HG03025 (cell line): ENCODE data around the gene HEATR3.

Source experiments
- ATAC-seq: cut with Tn5 transposase; IDR thresholded peaks from one replicate; pipeline ENCODE4 v1.9.1; 2021; ENCODE audit warnings: mild to moderate bottlenecking, moderate library complexity; ENCODE audit not compliant: unreplicated experiment, low FRiP score

Gene HEATR3

DNA sequence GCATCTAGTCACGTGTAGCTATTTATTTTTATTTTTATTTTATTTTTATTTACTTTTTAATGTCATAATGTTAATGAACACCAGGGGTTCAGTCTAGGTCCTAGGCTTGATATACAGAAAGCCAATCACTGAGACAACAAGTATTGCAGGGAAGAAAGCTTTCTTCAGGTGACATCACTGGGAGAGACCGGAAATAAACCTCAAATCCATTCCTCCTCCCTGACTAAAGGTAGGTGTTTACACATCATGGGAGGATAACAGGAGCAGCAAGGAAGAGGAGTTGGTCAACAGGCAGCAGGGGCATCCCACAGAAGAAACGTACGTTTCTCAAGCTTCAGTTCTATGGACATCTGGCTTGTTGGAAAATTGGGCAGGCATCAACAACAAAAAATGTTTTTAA is 9.5 kb upstream of the HEATR3 start:
- no peak for ATAC-seq

DNA sequence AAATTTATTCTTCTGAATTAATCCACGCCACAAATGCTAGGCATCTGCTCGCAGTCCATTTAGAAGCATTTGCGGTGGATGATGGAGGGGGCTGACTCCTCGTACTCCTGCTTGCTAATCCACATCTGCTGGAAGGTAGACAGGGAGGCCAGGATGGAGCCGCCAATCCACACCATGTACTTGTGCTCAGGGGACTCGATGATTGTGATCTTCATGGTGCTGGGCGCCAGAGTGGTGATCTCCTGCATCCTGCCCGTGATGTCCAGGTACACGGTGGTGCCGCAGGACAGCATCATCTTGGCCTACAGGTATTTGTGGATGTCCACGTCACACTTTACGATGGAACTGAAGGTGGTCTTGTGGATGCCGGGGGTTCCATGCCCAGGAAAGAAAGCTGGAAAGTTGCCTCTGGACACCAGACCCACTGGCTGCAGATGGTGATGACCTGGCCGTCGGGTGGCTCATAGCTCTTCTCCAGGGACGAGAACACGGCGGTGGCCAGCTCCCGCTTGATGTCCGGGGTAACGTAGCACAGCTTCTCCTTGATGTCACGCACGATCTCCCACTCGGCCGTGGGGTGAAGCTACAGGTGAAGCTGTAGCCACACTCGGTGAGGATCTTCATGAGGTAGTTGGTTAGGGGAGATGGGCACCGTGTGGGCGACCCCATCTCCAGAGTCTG is 7.5 kb upstream of the HEATR3 start:
- no peak for ATAC-seq

DNA sequence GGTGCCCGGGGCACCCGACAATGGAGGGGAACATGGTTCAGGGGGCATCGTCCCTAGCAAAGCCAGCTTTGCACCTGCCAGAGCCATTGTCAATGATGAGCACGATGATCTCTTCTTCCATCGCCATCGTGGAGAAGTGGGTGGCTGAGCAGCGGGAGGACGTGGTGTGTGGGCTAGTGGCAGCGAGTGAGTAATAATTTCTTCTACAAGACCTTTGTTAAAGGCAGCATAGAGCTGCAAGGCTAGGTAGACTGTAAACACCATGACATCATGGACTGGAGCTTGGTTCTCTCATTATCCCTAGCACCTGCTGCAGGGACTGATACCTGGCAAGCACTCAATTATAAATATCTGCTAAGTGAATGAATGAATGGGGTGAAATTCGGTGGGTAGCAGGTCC is 6.7 kb upstream of the HEATR3 start:
- no peak for ATAC-seq

DNA sequence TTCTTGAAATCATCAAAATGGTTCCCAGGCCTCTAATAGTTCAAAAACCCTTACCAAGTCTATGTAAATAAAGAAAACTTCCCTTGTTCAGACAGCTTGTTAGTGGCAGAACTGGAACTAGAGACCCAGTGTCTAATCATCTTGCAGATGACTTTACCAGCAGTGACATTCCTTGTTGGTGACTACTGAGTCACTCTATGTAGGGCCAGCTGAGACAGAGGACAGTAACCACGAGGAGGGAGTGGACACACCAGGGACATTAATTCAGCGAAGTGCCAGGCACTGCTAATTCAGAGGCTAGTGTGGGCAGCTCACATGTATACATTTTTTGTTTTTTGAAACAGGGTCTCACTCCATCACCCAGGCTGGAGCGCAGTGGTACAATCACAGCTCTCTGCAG is 6.1 kb upstream of the HEATR3 start:
- no peak for ATAC-seq

DNA sequence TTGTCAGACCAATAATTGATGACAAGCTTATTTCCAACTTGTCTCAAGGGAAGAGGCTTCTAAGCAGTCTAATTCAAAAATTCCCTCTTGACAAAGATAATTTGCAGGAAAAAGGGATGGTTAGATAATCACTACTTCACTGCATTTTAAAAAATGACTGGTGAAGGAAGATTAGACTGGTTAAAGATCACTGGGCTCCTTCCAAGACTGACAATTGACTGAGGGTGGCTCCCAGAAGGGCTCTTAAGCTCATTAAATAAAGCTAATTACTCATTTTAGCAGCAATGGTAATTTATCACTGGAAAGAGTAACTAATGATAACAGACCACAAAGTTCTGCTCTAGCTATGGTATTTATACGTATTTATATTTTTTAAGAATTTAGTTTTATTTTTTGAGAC is 4.4 kb upstream of the HEATR3 start:
- no peak for ATAC-seq

DNA sequence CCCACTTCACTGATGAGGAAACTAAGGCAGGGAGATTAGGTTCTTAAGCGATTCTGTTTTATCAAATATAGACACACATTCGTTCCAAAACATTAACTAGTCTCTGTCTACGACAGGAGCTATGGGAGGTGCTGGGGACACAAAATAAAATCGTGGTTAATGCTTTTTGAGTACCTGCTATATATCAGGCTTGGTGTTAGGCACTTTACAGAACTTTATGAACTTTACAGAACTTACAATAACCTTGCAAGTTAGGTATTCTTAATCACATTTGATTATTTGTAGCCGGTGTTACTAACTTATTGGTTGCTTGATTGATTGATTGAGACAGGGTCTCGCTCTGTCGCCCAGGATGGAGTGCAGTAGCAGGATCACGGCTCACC is 538 bp upstream of the HEATR3 start:
- ATAC-seq, result no peak

DNA sequence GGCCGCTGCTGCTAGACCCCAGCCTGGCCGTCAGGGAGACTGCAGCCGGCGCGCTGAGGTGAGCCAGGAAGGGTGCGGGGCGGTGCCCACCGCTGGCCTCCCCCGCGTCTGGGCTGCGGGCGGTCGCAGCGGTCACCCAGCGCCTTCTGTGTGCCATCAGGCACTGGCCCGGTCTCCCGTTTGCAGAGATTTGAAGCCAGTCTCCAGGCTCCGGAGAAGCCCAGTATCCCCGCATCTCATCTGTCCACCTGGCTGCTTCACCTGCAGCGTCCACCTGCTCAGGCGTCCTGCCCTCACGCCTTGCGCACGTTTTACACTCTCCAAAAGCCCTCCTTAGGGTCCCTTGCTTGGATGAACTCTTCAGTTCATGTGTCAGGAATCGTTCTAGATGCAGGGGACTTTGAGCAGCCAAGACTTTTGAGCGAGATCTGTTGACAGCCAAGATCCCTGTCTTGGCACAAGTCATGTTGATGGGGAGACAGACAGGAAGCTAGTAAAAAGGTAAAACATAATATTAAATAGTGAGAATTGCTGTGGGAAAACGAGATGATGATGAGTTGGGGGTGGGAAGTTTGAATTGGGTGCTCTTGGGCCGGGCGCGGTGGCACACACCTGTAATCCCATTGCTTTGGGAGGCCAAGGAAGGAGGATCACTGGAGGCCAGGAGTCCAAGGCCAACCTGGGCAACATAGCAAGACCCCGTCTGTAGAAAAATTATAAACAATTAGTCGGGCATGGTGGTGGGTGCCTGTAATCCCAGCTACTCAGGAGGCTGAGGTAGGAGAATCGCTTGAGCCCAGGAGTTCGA is 916 bp downstream of the HEATR3 start:
- no peak for ATAC-seq

DNA sequence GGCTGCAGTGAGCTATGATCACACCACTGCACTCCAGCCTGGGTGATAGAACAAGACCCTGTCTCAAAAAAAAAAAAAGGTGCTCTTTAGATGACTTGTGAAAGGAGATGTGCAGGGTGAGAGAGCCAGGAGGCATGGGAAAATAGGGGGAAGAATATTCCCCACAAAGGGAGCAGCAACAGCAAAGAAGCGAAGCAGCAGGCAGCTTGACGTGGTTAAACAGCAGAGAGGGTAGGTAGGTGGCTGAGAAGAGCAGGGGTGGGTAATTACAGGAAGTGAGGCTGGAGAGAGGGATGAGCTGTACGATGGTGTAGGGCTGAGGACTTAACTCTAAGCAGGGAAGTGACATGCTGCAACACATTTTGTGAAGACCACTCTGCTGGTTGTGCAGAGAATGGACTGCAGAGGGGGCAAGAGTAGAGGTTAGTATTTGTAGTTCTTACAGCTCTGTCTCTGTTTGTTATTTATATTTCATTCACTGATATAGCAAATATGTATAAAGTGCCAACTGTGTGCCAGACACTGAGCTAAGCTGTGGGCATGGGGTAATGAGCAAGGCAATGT is 1.6 kb downstream of the HEATR3 start:
- no peak for ATAC-seq

DNA sequence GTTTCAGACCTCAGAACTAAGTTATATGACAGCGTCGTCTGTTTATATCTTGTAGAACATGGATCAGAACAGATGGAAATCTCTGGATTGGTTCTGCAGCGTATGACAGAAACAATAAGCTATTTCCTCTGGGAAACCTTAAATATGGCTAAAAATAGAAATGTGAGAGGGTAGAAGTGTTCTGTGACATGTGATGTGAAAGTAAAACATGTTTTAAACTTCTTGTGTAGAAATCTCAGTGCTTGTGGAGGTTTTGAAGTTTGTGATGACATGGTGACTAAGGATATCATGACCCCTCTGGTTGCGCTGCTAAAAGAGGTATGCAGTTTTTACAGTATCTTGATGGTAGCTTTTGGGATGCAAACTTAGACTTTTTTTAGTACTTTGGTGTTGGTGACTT is 2.8 kb downstream of the HEATR3 start:
- ATAC-seq, result no peak

DNA sequence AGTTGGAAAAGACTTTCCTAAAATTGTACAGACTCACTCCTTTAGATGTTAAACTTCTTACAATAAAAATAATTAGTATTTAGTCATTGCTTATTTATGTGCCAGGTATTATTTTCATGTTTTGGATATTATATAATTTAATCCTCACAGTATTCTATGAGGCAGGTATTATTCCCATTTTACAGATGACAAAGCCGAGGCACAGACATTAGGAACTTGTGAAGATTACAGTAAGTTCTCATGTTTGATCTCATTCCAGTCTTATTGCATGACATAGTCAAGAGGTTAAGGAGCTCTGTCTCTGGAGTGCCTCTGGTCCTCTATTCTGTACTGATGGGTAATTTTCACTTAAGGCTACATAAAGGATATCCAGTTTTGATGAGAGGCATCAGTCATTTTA is 3.3 kb downstream of the HEATR3 start:
- no peak for ATAC-seq

DNA sequence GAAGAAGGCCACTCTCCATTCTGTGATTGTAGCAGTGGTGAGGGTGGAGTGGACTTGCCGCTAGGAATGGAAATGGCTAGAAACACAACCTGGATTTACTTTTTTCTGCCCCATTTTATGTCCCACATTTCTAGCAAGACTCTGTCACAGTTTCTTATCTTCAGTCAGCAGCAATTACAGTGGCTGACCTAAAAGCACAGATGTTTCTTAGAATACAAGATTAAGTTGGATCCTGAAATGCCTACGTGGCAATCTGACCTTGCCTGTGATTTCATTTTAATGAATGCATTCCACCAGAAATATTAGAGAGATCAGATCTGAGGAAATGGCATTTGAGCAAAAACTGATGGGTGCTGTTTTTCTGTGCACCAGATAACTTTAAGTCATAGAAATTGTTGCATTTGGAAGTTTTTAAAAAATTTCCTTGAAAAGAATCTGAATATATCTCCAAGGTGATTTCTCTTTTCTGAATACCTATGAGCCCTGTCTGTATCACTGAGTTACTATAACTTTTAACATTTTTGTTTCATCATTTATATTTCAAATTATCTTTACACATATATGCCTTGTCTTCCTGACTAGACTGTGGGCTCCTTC is 5.4 kb downstream of the HEATR3 start:
- no peak for ATAC-seq

DNA sequence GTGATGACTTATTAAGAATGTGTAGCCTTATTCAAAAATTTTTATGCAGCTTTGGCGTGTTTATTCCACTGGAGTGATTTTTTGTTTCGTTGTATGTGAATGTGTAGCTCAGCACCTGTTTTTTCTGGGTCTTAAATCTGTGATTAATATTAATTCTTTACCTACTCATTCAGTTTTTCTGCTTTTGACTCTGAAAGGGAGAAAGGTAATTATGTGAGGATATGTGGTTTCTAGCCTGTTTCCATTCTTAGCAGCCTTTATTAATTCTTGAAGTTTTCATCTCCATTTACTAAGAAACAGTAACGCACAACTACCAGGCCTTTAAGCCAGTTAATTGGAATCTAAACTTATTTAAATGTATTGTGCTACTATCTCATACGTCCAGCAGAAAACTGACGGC is 7.0 kb downstream of the HEATR3 start:
- no peak for ATAC-seq

DNA sequence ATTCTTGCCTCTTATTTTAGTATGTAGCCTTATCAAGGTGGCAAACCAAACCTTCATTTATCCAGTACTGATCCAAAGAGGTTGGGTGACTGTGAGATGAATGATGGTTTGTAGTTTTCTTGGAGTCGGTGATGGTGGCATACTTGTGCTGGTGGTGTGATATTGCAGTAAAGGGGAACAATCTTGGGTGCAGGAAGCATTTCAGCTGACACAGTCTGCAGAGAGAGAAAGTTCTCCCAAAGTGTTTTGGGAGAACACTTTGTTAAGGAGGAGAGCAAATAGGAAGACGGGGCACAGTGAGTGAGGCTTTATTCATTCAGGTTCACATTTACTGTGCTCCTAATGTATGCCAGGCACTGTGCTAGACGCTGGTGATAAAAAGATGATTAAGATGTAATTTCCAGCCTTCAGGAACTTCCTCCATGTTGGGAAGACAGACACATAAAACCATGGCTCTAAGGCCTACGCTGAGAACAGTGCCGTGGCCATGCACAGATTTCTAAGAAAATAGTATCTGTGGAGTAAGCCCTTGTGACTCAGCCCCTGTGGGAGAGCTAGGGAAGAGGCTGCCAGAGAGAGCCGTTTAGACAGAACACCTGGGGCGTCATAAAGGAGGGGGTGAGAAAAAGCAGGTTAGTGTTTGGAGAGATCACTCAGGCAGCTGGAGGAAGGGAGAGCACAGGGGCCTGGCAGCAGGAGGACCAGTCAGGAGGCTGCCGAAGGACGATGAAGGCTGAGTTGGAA is 13.8 kb downstream of the HEATR3 start:
- ATAC-seq, result no peak

DNA sequence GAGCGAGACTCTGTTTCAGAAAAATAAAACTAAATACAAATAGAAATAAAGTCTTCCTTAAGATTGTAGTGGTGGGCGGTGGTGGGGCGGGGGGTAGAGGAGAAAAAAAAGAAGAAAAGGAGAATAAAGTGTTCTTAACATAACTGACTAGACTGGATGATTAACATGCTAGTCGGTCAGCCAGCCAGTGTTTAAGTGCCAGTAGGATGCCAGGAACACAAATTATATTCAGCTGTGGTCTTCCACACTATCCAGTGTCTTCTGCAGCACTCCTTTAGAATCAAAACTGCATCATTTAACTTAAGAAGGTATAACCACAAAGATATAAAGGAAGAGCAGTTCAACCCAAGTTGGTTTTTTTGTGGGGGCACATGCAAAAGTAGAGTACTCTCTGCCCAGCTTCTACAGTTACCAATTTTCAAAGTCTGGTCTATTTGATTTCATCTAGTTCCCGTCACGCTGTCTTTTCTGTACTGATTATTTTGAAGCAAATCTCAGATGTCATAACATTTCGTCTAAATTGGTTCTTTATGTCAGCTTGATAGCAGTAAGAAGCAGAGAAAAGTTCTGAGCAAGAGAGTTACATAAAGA is 15.8 kb downstream of the HEATR3 start:
- no peak for ATAC-seq

DNA sequence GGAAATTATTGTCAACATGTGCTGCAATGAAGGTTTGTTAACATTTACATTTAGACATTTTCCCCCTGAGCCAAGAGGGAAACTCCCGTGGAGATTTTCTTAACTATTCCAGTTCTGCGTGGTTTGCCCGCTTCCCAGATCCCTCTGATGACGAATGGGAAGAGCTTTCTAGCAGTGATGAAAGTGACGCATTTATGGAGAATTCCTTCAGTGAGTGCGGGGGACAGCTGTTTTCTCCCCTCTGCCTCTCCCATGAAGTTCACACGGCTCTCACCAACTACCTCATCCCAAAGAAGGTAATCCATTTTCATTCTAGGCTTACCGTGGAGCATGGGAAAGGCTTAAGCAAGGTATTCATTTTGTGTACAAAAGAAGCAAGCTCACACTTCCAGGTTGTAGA is 18.2 kb downstream of the HEATR3 start:
- no peak for ATAC-seq

DNA sequence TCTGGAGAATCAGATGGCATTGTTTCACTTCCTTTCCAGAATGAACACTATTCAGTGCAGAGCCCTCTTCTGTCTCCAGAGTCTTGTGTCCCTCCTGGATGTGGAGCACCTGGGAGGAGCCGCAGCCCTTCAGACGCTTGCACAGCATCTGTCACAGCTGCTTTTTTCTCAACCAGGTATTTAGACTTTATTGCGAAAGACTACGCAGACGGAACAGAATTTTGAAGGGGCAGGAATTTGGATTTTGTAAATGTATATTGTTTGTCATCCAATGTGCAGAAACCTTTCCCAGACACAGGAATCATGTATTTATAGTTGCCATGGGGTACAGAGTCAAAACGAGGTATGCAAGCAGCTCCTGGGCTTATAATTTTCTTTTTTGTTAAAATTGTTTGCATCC is 20.4 kb downstream of the HEATR3 start:
- ATAC-seq, result no peak

DNA sequence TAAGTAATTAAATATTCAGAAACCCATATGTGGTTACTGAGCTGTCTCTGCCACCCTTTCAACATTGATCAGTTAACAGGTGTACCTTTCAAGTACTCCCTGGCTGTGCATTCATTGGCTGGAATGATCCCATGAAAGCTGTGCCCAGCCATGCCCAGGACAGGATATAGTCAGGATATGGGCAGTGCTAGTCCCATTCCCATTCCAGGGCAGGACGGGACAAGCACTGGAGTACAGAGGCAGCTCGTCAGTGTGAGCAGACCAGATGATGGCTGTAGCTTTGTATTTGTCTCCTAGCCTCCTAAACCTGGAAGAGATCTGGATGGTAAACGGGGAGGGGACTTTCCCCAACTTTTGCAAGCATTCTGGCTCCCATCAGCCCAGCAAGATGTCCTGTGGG is 22.5 kb downstream of the HEATR3 start:
- ATAC-seq, result no peak

DNA sequence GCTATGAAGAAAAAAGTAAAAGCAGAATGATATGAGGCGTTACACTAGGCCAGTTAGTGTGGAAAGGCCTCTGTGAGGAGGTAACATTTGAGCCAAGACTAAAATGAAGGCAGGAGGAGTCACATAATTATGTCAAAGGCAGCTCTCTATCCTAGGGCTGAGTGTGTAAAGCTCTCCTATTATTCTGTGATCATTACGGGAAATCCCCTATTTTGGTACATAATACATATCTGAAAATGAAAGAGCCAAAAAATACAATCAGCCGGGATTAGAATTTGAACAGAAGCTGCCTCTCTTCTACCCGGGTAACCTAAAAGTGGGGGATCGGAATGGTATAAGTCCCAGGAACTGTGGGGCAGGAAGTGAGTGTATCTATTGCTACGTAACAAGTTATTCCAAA is 27.1 kb downstream of the HEATR3 start:
- no peak for ATAC-seq

DNA sequence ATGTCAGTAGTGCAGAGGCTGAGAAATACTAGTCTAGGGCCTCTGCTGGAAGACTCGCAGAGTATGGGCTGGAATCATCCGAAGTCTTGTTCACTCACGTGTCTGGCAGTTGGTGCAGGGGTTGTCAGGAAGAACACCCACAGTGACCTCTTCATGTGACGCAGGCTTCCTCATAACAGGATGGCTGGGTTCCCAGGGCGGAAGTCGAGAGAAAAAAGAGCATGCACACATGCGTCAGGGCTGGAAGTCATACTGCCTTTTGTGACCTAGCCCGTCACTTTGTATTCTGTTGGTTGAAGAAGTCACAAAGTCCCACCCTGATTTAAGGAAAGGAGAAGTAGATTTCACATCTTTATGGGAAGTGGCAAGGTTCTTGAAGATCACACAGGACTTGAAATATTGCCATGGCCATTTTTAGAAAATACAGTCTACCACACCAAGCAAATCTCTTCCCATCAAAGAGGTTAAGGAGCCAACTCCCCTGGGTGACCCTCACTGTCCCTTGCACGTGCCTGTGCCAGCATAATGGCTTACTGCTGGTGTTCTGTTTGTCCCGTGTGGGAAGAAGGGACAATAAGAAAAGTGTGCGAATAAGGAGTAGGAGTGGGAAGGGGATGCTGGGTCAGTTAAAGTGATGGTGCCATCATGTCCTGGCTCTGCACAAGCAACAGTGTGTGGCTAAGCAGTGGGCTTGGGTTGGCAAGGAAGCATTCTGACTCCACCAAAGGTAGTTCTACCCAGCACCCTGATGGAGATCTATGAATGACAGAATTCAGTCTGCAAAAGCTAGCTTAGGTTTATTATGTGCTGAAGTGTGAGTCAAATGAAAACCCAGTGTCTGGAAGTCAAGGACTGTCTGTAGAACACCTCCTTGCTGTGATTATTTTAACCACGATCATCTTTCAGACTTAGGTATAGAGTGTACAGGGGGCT is 28.1 kb downstream of the HEATR3 start:
- no peak for ATAC-seq
